Calu3 (cell line): ENCODE measurements around the gene SLC39A12. TPM values are rescaled to one million over a fixed set of nuclear protein-coding genes. Genes with fewer than 3 reads are reported as not detected.

Experiments used
- BruUV-seq: library from RNA; stranded (reverse); fragments of 400-500 nt; replicated peaks from 2 replicates; lab custom pipeline; 2021; lab: Mats Ljungman, UMichigan
- CTCF ChIA-PET: fragments of 300-600 bp; sonication (Branson Sonifier 250); formaldehyde crosslinking; loops from one replicate; lab custom pipeline; 2022; ENCODE audit warnings: antibody characterized with exemption; lab: Charles Lee
- DNase-seq: peaks from one replicate; pipeline ENCODE4 v3.0.0; 2022
- H3K27ac Mint-ChIP-seq: one replicate; pipeline ENCODE4 v1.8.0; 2022; ENCODE audit warnings: mixed read lengths; ENCODE audit not compliant: unreplicated experiment
- H3K27me3 Mint-ChIP-seq: one replicate; pipeline ENCODE4 v1.8.0; 2022; ENCODE audit warnings: mixed read lengths; ENCODE audit not compliant: unreplicated experiment
- H3K36me3 Mint-ChIP-seq: one replicate; pipeline ENCODE4 v1.8.0; 2022; ENCODE audit warnings: mild to moderate bottlenecking, moderate library complexity, mixed read lengths; ENCODE audit not compliant: insufficient read depth, unreplicated experiment
- H3K4me1 Mint-ChIP-seq: one replicate; pipeline ENCODE4 v1.8.0; 2022; ENCODE audit warnings: mild to moderate bottlenecking, low read depth, mixed read lengths; ENCODE audit not compliant: unreplicated experiment
- H3K4me3 Mint-ChIP-seq: one replicate; pipeline ENCODE4 v1.8.0; 2022; ENCODE audit warnings: mild to moderate bottlenecking, low read depth, moderate library complexity, mixed read lengths; ENCODE audit not compliant: unreplicated experiment
- H3K9me3 Mint-ChIP-seq: one replicate; pipeline ENCODE4 v1.8.0; 2022; ENCODE audit warnings: low read depth, mixed read lengths; ENCODE audit not compliant: unreplicated experiment
- intact Hi-C: fragments of 100-400 bp; cut with micrococcal nuclease; formaldehyde crosslinking; loops from one replicate; pipeline ENCODE4 v1.10.0; 2022; ENCODE audit not compliant: unreplicated experiment
- total RNA-seq: library from RNA; stranded (reverse); gene quantifications from 2 replicates; pipeline ENCODE4 v1.2.3, GENCODE V29; 2022
- TF ChIP-seq, protein P1 (sequence below): fragments of 200-600 bp; IDR thresholded peaks from one replicate; pipeline ENCODE4 v1.8.0; 2022; ENCODE audit warnings: antibody characterized with exemption; ENCODE audit not compliant: unreplicated experiment

Gene SLC39A12
- total RNA-seq, 1 experiment from 2014 or later: not detected

- intact Hi-C loops: no loop called here
These were observed 134.1 kb downstream of the SLC39A12 start for GRCh38 chr10:18085855-18086254.

DNA sequence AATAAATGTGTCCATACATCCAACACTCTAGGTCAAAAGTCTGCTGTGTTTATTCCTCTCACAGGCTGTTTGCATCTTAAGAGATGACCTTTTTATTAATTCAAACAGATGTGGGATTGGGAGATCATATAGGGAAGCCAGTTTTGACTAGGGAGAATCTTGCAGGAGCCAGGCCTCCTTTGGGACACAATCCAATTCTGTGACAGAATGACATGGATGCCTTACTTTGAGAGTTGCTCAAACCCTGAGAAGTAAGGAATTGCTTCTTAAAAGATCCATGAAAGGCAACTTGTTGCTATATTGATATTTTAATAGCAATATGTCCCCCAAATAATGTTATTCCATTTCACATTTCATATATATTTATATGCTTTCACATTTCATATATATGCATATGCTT, 135.0 kb downstream of the SLC39A12 start:
- intact Hi-C loops: no loop called here
- H3K27me3 Mint-ChIP-seq: peaks cover 31% of the 10 kb centered on the region
- H3K4me1 Mint-ChIP-seq: no peaks in the 10 kb centered on the region
- H3K4me3 Mint-ChIP-seq: no peak overlapping the region
- no peak for DNase-seq
- H3K9me3 Mint-ChIP-seq: peaks cover 15% of the 10 kb centered on the region
- no peak overlapping the region for H3K27ac Mint-ChIP-seq
- CTCF ChIA-PET: no interaction called here
- H3K36me3 Mint-ChIP-seq: no peaks in the 10 kb centered on the region
- TF ChIP-seq, protein P1, sequence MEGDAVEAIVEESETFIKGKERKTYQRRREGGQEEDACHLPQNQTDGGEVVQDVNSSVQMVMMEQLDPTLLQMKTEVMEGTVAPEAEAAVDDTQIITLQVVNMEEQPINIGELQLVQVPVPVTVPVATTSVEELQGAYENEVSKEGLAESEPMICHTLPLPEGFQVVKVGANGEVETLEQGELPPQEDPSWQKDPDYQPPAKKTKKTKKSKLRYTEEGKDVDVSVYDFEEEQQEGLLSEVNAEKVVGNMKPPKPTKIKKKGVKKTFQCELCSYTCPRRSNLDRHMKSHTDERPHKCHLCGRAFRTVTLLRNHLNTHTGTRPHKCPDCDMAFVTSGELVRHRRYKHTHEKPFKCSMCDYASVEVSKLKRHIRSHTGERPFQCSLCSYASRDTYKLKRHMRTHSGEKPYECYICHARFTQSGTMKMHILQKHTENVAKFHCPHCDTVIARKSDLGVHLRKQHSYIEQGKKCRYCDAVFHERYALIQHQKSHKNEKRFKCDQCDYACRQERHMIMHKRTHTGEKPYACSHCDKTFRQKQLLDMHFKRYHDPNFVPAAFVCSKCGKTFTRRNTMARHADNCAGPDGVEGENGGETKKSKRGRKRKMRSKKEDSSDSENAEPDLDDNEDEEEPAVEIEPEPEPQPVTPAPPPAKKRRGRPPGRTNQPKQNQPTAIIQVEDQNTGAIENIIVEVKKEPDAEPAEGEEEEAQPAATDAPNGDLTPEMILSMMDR: no peak
- BruUV-seq: no TSS peak

More at GRCh38 chr10:18085855-18086254, 134.1 kb downstream of the SLC39A12 start:
- Mint-ChIP-seq H3K36me3 (no peaks in the 10 kb centered on the region), H3K4me3 (no peak overlapping the region), H3K9me3 (peaks cover 11% of the 10 kb centered on the region), H3K27me3 (peaks cover 31% of the 10 kb centered on the region), H3K27ac (no peak overlapping the region), H3K4me1 (no peaks in the 10 kb centered on the region)
- no TSS peak for BruUV-seq
- no peak for DNase-seq
- TF ChIP-seq, protein P1: no peak
- CTCF ChIA-PET: no interaction called here

DNA sequence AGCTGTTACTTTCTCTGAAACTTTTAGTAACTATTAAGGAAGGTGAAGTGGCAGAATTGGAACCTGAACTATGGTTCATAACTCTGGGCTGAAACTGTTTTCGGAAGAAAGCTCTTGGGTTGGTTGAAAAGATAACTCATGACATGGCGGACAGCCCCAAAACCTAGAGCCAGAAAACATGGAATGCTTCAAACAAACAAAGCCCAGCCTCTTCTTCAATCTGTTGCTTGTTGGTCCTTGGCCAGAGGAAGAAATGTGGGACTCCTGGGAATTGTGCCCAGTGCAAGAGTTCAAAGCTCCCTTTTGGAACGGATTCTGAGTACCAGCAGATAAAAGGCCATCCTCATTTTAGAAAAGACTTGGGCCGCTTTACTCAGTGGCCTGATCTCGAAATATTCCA, 135.6 kb downstream of the SLC39A12 start:
- H3K4me3 Mint-ChIP-seq: no peak overlapping the region
- TF ChIP-seq, protein P1: no peak
- peaks cover 15% of the 10 kb centered on the region for H3K9me3 Mint-ChIP-seq
- H3K27me3 Mint-ChIP-seq: peaks cover 26% of the 10 kb centered on the region
- H3K27ac Mint-ChIP-seq: no peak overlapping the region
- CTCF ChIA-PET: no interaction called here
- H3K4me1 Mint-ChIP-seq: no peaks in the 10 kb centered on the region
- intact Hi-C loops: no loop called here
- no peaks in the 10 kb centered on the region for H3K36me3 Mint-ChIP-seq
- DNase-seq: no peak
- no TSS peak for BruUV-seq

Other genes starting within 250 kb of the SLC39A12 start
- 0.38 and 0.51 TPM in 2 replicates for gene TMEM236, start 199.7 kb upstream of the SLC39A12 start, total RNA-seq
- 0.09 TPM in 1 of 2 replicates, not detected in the other for gene MRC1, start 142.6 kb upstream of the SLC39A12 start, total RNA-seq
- gene CACNB2, start 188.5 kb downstream of the SLC39A12 start, total RNA-seq: not detected in 2 replicates